A549 treated with CORT108297 at 1 μM for 4 hours (cell line): ENCODE results near the gene WDR90. TPM values are rescaled to one million over a fixed set of nuclear protein-coding genes. Genes with fewer than 3 reads are reported as not detected.

Experiments used
- total RNA-seq: library from RNA; stranded (reverse); fragments of 200-300 nt; extraction: Qiagen RNA extraction; gene quantifications from 5 replicates; pipeline ENCODE4 v1.2.3, GENCODE V29; 2022

The WDR90 gene
- 15.6 to 33.0 TPM (median 31.9 TPM) in 5 replicates for total RNA-seq

DNA sequence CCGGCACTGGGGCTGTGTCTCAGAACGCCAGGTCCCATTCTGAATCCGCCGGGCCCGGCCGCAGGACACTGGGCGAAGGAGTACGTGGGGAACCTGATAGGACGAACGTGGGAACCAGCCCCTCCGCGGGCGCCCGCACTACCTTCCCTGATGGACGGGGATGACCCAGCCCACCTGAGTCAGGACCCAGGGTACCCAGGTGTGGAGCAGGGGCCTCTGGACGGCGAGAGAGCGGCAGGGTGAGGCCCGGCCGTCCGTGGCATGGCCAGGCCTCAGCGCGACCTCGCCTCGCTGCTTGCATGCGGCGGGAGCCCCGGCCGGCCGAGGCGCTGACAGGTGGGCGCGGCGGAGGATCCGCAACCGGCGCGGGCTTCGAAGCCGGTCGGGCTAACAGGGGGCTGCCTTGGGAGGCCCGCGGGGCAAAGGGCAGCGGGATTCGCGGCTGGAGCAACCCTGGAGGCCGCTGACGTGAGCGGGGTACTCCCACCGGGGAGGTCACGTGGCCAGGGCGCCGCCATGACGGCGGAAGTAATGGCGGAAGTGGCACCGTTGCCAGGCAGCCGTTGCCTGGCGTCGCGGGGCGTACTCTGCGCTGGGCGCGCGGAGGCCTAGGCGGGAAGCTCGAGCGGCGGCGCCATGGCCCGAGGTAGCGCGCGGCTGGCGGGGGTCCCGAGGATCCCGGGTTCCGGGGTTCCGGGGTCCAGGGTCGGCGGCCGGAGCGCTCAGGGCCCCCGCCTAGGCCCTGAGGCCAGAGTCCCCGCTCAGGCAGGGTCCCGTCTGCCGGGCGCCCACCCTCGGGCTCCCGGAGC lies at the start of gene WDR90:
Gene WDR90 (plus strand): TSS at position 585 of the 809 bp plus-strand sequence. CDS start 52 bp downstream, at position 637.

DNA sequence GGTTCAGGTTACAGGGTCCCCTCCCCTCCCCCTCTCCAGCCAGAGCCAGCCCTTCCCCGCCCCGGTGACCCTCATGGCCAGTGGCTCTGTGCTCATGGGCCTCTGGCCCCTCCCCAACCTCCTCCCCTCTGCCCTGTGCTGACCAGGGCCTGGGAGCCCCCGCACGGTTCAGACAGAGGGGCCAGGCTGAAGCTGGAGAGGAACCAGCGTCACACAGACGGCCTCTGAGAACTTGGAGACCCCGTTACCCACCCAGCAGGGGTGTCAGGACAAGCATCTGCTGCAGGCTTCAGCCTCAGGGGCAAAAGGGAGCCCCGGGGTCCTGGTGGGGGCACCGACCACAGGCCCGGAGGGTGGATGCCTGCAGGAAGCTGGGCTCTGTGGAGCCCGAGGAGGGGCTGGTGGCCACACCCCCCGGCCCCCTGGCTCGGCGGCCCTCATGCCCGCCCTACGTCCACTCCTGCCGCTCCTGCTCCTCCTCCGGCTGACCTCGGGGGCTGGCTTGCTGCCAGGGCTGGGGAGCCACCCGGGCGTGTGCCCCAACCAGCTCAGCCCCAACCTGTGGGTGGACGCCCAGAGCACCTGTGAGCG lies 18.3 kb upstream of the WDR90 start, which contains the start of gene WFIKKN1:
Gene WFIKKN1 (plus strand): TSS at position 171 of the 591 bp plus-strand sequence. CDS start 269 bp downstream, at position 440.

DNA sequence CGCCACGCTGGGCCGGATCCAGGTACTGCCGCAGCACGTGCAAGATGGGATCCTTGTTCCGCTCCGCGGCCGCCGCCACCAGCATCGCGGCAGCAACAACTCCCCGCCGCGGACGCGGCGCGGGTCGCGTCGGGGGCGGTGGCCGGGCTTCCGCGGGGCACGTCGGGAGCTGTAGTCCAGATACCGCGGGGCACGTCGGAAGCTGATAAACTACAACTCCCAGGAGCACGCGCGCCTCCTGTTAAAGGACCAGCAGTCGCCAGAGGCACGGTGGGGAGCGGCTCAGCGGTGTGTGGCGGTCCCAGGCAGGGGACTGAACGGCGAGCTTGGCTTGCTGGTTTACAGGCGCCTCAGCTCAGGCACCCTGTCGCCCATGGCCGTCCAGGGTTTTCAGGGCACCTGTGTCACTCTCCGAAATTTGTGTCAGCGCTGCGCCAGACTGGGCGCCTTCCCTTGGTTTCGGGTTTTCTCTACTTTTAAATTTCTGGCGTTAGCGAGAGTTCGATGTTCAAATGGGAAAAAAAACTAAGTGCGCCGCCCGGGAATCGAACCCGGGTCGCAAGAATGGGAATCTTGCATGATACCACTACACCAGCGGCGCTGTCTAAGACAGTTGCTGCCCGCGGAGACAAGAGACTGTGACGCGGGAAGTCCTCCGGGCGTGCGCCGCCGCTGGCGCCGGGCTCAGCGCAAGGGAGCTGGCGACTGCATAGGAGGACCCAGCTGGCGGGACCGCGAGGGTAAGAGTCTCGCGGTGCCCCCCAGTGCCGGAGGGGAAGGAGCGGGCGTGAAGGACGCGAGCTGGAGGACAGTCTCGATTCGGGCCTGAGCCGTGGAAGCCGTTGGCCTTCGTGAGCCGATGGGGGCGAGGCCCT lies 12.7 kb upstream of the WDR90 start, which contains the start of gene METTL26:
Gene METTL26 (minus strand): TSS at position 100 of the 875 bp plus-strand sequence. CDS start 15 bp downstream, at position 85.

DNA sequence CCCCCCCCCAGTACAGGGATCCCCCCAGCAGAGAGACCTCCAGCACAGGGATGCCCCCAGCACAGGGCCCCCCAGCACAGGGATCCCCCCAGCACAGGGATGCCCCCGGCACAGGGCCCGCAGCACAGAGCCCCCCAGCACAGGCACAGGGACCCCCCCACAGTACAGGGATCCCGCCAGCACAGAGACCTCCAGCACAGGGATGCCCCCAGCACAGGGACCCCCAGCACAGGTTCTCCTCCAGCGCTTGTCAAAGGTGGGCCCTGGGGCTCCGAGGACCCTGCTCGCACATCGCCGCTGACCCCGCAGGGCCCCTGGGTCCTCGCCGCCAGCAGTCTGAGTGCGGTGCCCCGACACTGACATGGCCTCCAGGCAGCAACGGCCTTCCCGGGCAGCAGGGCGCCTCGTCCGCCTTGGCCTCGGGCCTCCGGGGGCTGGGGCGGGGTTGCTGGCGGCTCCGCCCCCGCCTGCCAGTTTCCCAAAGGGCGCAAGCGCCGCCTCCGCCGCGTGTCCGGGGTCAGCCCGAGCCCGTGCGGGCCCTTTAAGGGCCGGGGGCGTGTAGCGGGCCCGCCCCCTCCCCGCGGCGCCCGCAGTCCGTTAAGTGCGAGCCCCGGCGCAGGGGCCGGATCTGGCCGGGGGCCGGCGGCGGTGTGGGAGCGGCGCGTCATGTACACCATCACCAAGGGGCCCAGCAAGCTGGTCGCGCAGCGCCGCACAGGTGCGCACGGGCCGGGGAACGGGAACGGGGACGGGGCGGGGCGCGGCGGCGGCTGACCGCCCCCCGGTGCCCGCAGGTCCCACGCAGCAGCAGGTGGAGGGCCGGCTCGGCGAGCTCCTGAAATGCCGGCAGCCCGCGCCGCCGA lies 7.6 kb upstream of the WDR90 start, which contains the start of gene MCRIP2:
Gene MCRIP2 (plus strand): TSS at position 503 of the 863 bp plus-strand sequence. CDS start 164 bp downstream, at position 667.

DNA sequence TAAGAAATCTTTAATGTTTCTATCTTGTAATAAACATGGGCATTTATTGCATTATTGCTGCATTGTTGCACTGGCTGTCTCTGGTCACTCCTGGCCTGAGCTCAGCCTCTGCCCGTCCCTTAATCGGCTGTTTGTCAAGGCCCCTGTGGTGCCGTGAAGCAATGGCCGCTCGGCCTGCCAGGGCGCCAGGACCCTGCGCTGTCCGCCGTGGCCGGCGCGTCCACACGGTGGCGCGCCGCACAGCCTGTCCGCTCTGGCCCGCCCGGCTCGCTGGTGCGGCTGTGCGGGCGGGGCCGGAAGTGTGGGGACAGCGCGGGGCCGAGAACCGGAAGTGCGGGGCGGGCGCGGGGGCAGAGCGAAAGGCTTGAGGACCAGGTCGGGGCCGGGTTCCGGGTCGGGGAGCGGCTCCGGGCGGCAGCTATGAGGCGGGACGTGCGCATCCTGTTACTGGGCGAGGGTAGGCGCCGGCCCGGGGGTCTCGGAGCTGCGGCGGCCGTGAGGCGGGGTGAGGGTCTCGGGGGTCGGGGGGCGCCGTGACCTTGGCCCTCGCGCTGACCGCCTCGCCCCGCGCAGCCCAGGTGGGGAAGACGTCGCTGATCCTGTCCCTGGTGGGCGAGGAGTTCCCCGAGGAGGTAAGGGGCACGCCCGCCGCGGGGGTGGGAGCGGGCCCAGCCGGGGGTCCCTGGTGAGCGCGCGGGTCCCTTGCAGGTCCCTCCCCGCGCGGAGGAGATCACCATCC lies 18.8 kb downstream of the WDR90 start, which contains the start of gene RHOT2:
Gene RHOT2 (plus strand): TSS at position 353 of the 739 bp plus-strand sequence. CDS start 68 bp downstream, at position 421.

DNA sequence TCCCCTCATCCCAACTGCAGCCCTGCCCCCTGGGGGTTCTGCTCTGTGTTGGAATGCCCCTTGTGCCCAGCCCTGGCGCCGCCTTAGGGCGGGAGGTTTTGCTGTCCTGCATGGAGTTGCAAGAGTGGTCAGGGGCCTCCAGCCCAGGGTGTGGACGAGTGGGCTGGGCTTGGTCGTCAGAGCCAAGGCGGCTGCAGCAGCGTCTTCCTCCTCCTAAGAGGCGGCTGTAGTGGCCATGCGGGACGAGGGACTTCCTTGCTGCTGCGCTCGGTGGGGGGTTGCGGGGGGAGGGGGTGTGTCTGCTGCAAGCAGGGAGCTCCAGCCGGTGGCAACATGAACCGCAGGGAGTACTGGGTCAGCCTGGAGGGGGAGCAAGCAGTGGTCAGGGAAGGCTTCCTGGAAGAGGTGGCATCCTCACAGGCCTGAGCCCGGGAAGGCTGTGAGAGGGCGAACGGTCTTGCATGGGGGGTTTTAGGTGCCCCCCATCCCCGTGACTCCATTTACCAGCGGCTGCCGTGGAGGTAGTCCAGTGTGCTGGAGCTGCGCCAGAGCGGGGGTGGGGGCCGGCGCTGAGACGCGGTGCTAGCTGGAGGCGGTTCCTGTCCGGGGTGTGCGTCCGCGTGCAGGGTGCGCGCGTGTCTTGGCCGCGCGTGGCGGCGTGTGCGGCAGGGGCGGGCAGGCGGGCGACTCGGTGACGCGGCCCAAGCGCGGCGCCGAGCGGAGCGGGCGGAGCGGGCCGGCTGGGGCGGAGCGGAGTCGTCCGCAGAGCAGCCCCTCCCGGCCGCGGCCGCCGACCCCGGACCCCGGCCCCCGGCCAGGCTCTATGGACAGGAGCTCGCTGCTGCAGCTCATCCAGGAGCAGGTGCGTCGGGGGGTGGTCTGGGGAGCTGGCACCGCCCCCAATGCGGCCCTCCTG lies 26.1 kb downstream of the WDR90 start, which contains the start of gene RHBDL1:
Gene RHBDL1 (plus strand): TSS at position 704 of the 916 bp plus-strand sequence. CDS start 120 bp downstream, at position 824.

DNA sequence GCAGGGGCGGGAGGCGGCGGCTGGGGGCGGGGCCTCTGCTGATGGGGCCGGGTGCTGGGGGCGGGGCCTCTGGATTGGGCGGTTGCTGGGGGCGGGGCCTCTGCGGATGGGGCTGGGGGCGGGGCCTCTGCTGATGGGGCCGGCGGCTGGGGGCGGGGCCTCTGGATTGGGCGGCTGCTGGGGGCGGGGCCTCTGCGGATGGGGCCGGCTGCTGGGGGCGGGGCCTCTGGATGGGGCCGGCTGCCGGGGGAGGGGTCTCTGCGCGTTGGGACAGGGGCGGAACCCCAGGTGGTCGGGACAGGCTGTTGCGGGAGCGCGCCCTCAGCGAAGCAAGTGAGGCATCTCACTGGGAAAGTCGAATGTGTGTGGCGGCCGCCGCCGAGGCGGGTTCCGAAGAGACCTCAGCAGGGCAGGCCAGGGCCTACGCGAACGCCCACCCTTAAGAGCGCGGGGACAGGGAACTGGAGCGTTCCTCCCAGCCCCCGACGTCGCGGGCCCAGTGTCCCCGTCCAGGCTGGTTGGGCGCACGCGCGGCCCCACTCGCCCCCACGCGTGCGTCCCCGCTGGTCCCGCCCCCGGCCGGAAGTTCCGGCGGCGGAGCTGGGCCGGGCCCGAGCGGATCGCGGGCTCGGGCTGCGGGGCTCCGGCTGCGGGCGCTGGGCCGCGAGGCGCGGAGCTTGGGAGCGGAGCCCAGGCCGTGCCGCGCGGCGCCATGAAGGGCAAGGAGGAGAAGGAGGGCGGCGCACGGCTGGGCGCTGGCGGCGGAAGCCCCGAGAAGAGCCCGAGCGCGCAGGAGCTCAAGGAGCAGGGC lies 30.9 kb downstream of the WDR90 start, which contains the start of gene STUB1:
Gene STUB1 (plus strand): TSS at position 597 of the 811 bp plus-strand sequence. CDS start 116 bp downstream, at position 713.

DNA sequence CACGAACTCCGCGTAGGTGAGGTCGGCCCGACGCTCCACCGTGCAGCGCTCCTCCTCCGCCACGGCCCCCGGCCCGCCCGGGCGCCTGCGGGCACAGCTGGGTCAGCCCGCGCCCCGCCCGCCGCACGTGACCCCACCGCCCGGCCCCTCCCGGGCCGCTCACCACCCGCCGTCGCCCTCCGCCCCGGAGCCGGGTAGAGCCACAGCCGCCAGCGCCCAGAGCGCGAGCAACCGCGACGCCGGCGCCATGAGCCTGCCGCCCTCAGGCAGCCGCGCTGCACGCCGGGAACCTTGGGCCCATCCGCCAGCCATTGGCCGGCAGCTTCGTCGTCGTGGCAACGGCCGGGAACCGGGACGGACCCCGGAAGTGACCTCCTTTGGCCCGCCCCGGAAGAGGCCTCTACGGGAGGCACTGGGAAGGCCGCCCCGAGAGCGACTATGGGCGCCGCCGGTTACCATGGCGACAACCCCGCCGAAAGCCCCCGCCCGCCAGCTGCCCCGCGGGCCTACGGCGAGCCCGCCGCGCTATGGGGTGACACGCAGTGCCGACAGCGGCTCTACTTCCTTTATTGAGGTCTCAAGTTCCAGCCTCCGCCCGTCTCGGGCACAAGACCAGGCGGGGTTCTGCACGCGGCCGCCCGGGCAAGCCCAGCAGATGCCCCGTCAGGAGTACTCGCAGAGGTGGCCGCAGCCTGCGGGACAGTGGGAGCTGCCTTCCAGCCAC lies 35.1 kb downstream of the WDR90 start, which contains the start of gene JMJD8:
Gene JMJD8 (minus strand): TSS at position 264 of the 724 bp plus-strand sequence. CDS start 15 bp downstream, at position 249.

DNA sequence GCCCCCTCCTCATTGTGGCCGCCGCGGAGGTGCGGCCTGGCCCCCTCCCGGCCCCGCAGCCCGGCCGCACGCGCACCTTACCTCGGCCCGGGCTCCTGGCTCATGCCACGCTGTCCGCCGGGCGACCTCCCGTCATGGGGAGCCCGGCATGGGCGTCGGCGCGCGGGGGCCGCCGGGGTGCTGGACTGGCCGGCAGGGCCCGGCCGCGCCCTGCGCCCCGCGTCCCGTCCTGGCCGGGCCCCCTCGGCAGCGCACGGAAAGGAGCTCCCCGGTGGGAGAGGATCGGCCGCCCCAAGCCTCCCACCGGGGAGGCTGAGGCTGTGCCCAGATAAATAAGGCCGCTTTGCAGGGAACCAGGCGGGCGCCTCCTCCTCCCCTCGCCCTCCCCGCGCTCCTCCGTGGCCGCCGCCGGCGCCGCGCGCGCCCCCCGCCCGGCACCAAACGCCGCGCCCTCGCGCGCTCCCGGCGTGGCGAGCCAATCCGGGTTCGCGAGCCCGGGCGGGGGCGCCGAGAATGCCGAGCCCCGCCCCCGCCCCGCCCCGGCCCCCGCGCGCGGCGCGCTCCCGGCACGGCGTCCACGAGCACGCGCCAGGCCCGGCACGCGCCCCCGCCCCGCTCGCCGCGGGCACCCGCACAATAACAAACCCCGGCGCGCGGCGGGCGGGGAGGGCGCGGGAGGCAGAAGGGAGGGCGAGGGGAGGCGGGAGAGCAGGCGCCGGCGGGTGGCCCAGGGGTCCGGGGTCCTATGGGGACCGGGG lies 56.4 kb downstream of the WDR90 start, which contains the start of gene FBXL16:
Gene FBXL16 (minus strand): TSS at position 371 of the 758 bp plus-strand sequence. CDS start 8,396 bp downstream, outside the sequence.

DNA sequence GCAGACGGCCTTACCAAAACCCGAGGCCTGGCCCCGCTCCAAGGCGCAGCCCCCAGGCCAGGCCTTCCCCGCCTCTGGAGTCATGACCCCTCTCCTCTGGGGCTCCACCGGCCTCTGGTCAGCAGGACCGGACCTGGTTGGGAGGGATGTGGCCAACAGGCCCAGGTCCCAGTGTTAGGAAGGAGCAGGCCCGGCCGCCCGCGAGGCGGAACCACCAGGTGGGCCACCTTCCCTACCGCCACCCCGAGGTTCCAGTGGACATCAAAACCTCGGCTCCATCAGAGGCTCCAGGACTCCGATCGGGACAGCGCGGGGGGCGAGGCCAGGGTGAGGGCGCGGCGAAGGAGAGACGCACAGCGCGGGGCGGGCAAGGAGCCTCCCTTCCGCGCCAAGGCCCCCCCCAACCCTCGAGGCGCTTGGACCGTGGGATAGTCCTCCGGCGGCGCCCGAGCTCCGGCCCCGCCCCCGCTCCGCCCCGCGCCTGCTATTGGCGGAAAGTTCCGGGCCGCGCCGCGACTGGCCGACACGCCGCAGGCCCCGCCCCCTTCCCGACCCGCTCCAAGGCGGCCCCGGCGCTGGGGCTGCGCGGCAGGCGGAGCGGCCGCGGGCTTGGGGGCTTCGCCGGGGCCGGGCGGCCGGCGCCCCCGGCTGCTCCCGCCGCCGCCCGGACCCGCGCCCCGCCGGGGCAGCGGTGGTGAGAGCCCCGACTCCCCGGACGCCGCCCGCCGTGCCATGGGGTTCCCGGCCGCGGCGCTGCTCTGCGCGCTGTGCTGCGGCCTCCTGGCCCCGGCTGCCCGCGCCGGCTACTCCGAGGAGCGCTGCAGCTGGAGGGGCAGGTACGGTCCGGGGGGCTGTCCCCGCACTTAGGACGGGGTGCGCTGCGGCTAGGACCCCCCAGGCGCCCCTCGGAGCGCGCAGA lies 65.7 kb downstream of the WDR90 start, which contains the start of gene METRN:
Gene METRN (plus strand): TSS at position 561 of the 919 bp plus-strand sequence. CDS start 172 bp downstream, at position 733.

Other genes starting within 250 kb of the WDR90 start
- 19.7 to 30.5 TPM (median 29.6 TPM) in 5 replicates for gene DECR2, start 247.5 kb upstream of the WDR90 start, total RNA-seq
- 19.3 to 25.6 TPM (median 21.6 TPM) in 5 replicates for gene RAB11FIP3, start 223.7 kb upstream of the WDR90 start, total RNA-seq
- 43.1 to 85.3 TPM (median 79.8 TPM) in 5 replicates for gene CAPN15, start 121.7 kb upstream of the WDR90 start, total RNA-seq
- 0.11 to 0.21 TPM (median 0.16 TPM) in 5 replicates for gene PRR35, start 89.0 kb upstream of the WDR90 start, total RNA-seq
- 0.18 to 0.31 TPM (median 0.23 TPM) in 5 replicates for gene NHLRC4, start 82.4 kb upstream of the WDR90 start, total RNA-seq
- gene PIGQ, start 79.4 kb upstream of the WDR90 start, total RNA-seq: 29.7 to 46.5 TPM (median 42.0 TPM) in 5 replicates
- 13.6 to 21.0 TPM (median 19.8 TPM) in 5 replicates for gene RAB40C, start 59.3 kb upstream of the WDR90 start, total RNA-seq
- gene WFIKKN1, start 18.4 kb upstream of the WDR90 start, total RNA-seq: 0.10 to 0.22 TPM (median 0.17 TPM) in 5 replicates
- gene METTL26, start 13.1 kb upstream of the WDR90 start, total RNA-seq: 80.2 to 152 TPM (median 145 TPM) in 5 replicates
- gene MCRIP2, start 7.5 kb upstream of the WDR90 start, total RNA-seq: 18.9 to 46.8 TPM (median 43.8 TPM) in 5 replicates
- 60.9 to 107 TPM (median 100 TPM) in 5 replicates for gene RHOT2, start 18.8 kb downstream of the WDR90 start, total RNA-seq
- gene RHBDL1, start 26.3 kb downstream of the WDR90 start, total RNA-seq: 0.35 to 2.0 TPM (median 1.6 TPM) in 5 replicates
- 81.2 to 132 TPM (median 119 TPM) in 5 replicates for gene STUB1, start 31.0 kb downstream of the WDR90 start, total RNA-seq
- gene JMJD8, start 35.0 kb downstream of the WDR90 start, total RNA-seq: 59.4 to 85.3 TPM (median 82.4 TPM) in 5 replicates
- 4.4 to 6.5 TPM (median 6.0 TPM) in 5 replicates for gene WDR24, start 41.0 kb downstream of the WDR90 start, total RNA-seq
- 2.7 to 5.7 TPM (median 5.3 TPM) in 5 replicates for gene FBXL16, start 56.4 kb downstream of the WDR90 start, total RNA-seq
- gene METRN, start 65.8 kb downstream of the WDR90 start, total RNA-seq: 68.1 to 229 TPM (median 214 TPM) in 5 replicates
- gene ANTKMT, start 71.8 kb downstream of the WDR90 start, total RNA-seq: 27.8 to 63.8 TPM (median 62.1 TPM) in 5 replicates
- 3.5 to 7.1 TPM (median 6.3 TPM) in 5 replicates for gene CCDC78, start 77.1 kb downstream of the WDR90 start, total RNA-seq
- 13.9 to 21.0 TPM (median 20.3 TPM) in 5 replicates for gene HAGHL, start 77.7 kb downstream of the WDR90 start, total RNA-seq
- gene CIAO3, start 91.6 kb downstream of the WDR90 start, total RNA-seq: 19.6 to 27.7 TPM (median 25.6 TPM) in 5 replicates
- gene MSLN, start 111.4 kb downstream of the WDR90 start, total RNA-seq: 2.1 to 3.7 TPM (median 2.5 TPM) in 5 replicates
- 33.6 to 55.9 TPM (median 53.5 TPM) in 5 replicates for gene RPUSD1, start 139.0 kb downstream of the WDR90 start, total RNA-seq
- gene CHTF18, start 139.3 kb downstream of the WDR90 start, total RNA-seq: 15.9 to 33.5 TPM (median 29.7 TPM) in 5 replicates
- gene GNG13, start 151.4 kb downstream of the WDR90 start, total RNA-seq: not detected in 5 replicates